ENCODE data around the gene DLD. TPM values are rescaled to one million over a fixed set of nuclear protein-coding genes. Genes with fewer than 3 reads are reported as not detected.

Gene DLD
- total RNA-seq, 1 donor from 2014 or later, result 186 TPM

DNA sequence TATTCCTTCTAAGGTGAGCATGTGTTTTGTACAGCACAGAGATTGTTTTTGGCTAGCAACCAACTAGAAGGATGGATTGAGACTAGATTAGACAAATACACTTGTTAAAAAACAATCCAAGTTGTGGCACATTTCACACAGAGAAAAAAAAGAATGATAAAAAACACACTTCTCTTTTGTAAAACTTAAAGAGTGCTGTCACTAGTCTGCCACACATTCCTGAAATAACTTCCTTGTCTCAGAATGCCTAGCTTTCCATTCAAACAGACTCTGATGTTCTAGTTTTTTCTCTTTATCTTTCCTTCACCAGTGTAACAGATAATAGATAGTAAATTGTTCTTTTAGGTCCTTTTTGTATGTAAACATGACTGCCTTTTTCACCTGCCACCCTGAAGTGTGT is 11.4 kb downstream of the DLD start:
- Histone ChIP-seq H3K79me2 (ENCODE audit: low read depth) (peaks cover 61% of the 10 kb centered on the region), H3F3A (ENCODE audit: low read depth) (peaks cover 4% of the 10 kb centered on the region), H3K4me2 (no peak overlapping the region), H4K20me1 (ENCODE audit: low read depth) (peaks cover 38% of the 10 kb centered on the region), H3K36me3 (peaks cover 14% of the 10 kb centered on the region), H3K4me3 (no peak overlapping the region), H3K9ac (no peak overlapping the region), H3K27me3 (no peaks in the 10 kb centered on the region), H3K9me3 (ENCODE audit: low read depth) (no peaks in the 10 kb centered on the region), H3K4me1 (no peaks in the 10 kb centered on the region), H2AFZ (replicated peaks) (no peak overlapping the region), H3K27ac (peak overlapping the region; percentile 30)
- H3K9me3 Mint-ChIP-seq, result no peaks in the 10 kb centered on the region
- H3K4me1 Mint-ChIP-seq, result no peaks in the 10 kb centered on the region
- H3K4me3 Mint-ChIP-seq, result no peak overlapping the region
- peak; percentile 13 for DNase-seq (ENCODE audit: low spot score)
- TF ChIP-seq CTCF (IDR thresholded peaks at IDR 0.05), result no peak
- TF ChIP-seq EZH2phosphoT487 (IDR thresholded peaks at IDR 0.05), result no peak
- no peak for TF ChIP-seq EZH2 (IDR thresholded peaks at IDR 0.05)
- H3K36me3 Mint-ChIP-seq, result peaks cover 17% of the 10 kb centered on the region
- H3K27me3 Mint-ChIP-seq (ENCODE audit: insufficient read depth, low read depth), result no peaks in the 10 kb centered on the region
- H3K27ac Mint-ChIP-seq, result no peak overlapping the region

DNA sequence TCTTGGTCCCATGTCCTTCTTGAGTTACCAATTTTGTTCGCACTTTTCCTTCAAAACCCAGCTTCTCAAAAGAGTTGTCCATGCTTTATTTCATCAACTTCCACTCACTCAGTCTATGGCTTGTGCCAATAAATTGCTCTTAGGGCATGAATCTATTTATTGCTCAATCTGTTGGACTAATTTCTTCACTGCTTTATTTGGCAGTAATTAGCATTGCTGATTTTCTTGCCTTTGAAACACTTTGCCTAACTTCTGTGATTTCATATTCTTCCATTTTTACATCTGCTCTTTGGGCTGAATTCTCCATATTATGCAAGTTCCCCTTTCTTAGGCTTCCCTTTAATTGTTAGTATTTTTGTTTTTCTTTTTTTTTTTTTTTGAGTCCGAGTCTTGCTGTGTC is 16.8 kb downstream of the DLD start:
- Histone ChIP-seq H4K20me1 (ENCODE audit: low read depth) (peaks cover 9% of the 10 kb centered on the region), H3F3A (ENCODE audit: low read depth) (peaks cover 8% of the 10 kb centered on the region), H3K4me2 (no peak overlapping the region), H3K27me3 (no peaks in the 10 kb centered on the region), H3K36me3 (peaks cover 45% of the 10 kb centered on the region), H3K4me3 (no peak overlapping the region), H3K4me1 (no peaks in the 10 kb centered on the region), H2AFZ (replicated peaks) (no peak overlapping the region), H3K9ac (no peak overlapping the region), H3K79me2 (ENCODE audit: low read depth) (peaks cover 22% of the 10 kb centered on the region), H3K9me3 (ENCODE audit: low read depth) (no peaks in the 10 kb centered on the region), H3K27ac (no peak overlapping the region)
- DNase-seq (ENCODE audit: low spot score), result no peak
- Mint-ChIP-seq H3K27me3 (ENCODE audit: insufficient read depth, low read depth) (no peaks in the 10 kb centered on the region), H3K4me1 (no peaks in the 10 kb centered on the region), H3K4me3 (no peak overlapping the region), H3K9me3 (no peaks in the 10 kb centered on the region), H3K36me3 (peaks cover 44% of the 10 kb centered on the region), H3K27ac (no peak overlapping the region)
- TF ChIP-seq EZH2phosphoT487 (IDR thresholded peaks at IDR 0.05) (no peak), EZH2 (IDR thresholded peaks at IDR 0.05) (no peak), CTCF (IDR thresholded peaks at IDR 0.05) (no peak)

GRCh38 chr7:107909445-107909844 is 18.5 kb downstream of the DLD start:
- Histone ChIP-seq H3F3A (ENCODE audit: low read depth) (peaks cover 4% of the 10 kb centered on the region), H3K9me3 (ENCODE audit: low read depth) (no peaks in the 10 kb centered on the region), H3K27me3 (no peaks in the 10 kb centered on the region), H3K36me3 (peaks cover 51% of the 10 kb centered on the region), H3K27ac (no peak overlapping the region), H2AFZ (replicated peaks) (no peak overlapping the region), H3K9ac (no peak overlapping the region), H3K4me3 (no peak overlapping the region), H4K20me1 (ENCODE audit: low read depth) (peaks cover 5% of the 10 kb centered on the region), H3K4me1 (no peaks in the 10 kb centered on the region), H3K79me2 (ENCODE audit: low read depth) (peaks cover 30% of the 10 kb centered on the region), H3K4me2 (no peak overlapping the region)
- H3K9me3 Mint-ChIP-seq, result no peaks in the 10 kb centered on the region
- no peak for DNase-seq (ENCODE audit: low spot score)
- peaks cover 47% of the 10 kb centered on the region for H3K36me3 Mint-ChIP-seq
- H3K27ac Mint-ChIP-seq, result no peak overlapping the region
- H3K4me3 Mint-ChIP-seq, result no peak overlapping the region
- no peaks in the 10 kb centered on the region for H3K27me3 Mint-ChIP-seq (ENCODE audit: insufficient read depth, low read depth)
- no peak for TF ChIP-seq CTCF (IDR thresholded peaks at IDR 0.05)
- no peak for TF ChIP-seq EZH2phosphoT487 (IDR thresholded peaks at IDR 0.05)
- TF ChIP-seq EZH2 (IDR thresholded peaks at IDR 0.05), result no peak
- H3K4me1 Mint-ChIP-seq, result no peaks in the 10 kb centered on the region
